GM18909 (cell line): Measurements from ENCODE around the gene SHC2.

Source experiments
- ATAC-seq: cut with Tn5 transposase; IDR thresholded peaks from one replicate; pipeline ENCODE4 v1.9.1; 2021; ENCODE audit warnings: mild to moderate bottlenecking; ENCODE audit not compliant: unreplicated experiment, poor library complexity

The SHC2 gene

GRCh38 chr19:409516-410242, 51.2 kb downstream of the SHC2 start:
- ATAC-seq, result no peak

GRCh38 chr19:408902-409515, 51.8 kb downstream of the SHC2 start, which contains the start of gene C2CD4C:
Gene C2CD4C (minus strand): TSS chr19:409147. CDS start chr19:408361, 786 bp downstream.
- no peak for ATAC-seq

- no peak for ATAC-seq
Measured at GRCh38 chr19:408441-408901, 52.4 kb downstream of the SHC2 start.

- ATAC-seq, result no peak
Measured at GRCh38 chr19:407511-408440, 53.1 kb downstream of the SHC2 start.

GRCh38 chr19:406971-407510, 53.8 kb downstream of the SHC2 start:
- no peak for ATAC-seq

- ATAC-seq, result no peak
Measured at GRCh38 chr19:406135-406781, 54.6 kb downstream of the SHC2 start.

GRCh38 chr19:405121-405965, 55.5 kb downstream of the SHC2 start:
- no peak for ATAC-seq

GRCh38 chr19:403221-404027, 57.4 kb downstream of the SHC2 start:
- ATAC-seq, result no peak

- no peak for ATAC-seq
Measured at GRCh38 chr19:402786-403185, 58.0 kb downstream of the SHC2 start.

GRCh38 chr19:401866-402511, 58.8 kb downstream of the SHC2 start:
- ATAC-seq, result no peak

- ATAC-seq, result no peak
Measured at GRCh38 chr19:400976-401865, 59.6 kb downstream of the SHC2 start.

GRCh38 chr19:399370-399769, 61.5 kb downstream of the SHC2 start:
- ATAC-seq, result no peak

- no peak for ATAC-seq
Measured at GRCh38 chr19:398719-399118, 62.1 kb downstream of the SHC2 start.

- no peak for ATAC-seq
Measured at GRCh38 chr19:397941-398706, 62.7 kb downstream of the SHC2 start.

GRCh38 chr19:397321-397720, 63.5 kb downstream of the SHC2 start:
- ATAC-seq, result no peak

GRCh38 chr19:395467-395866, 65.4 kb downstream of the SHC2 start:
- no peak for ATAC-seq
